Neural cell (in vitro differentiated cells): Measurements from ENCODE around the gene DAG1. TPM values are rescaled to one million over a fixed set of nuclear protein-coding genes. Genes with fewer than 3 reads are reported as not detected.
"Not testable (repeated sequence)": the region's sequence is repeated elsewhere in the genome, so short reads cannot be mapped to it uniquely, and the experiment has no call there.

ENCODE experiments used
- H2AFZ ChIP-seq: fragments of 200-600, 300-800 bp; sonication (generic), shearing (Covaris generic); 2 replicates; pipeline ENCODE4 v1.6.0; 2014; ENCODE audit warnings: low read depth, mild to moderate bottlenecking, antibody characterized with exemption, low read length, moderate library complexity
- H3F3A ChIP-seq: fragments of 200-600 bp; shearing (Covaris generic); 2 replicates; pipeline ENCODE4 v1.6.1; 2016; ENCODE audit warnings: mild to moderate bottlenecking, moderate library complexity, mixed read lengths, antibody characterized with exemption, low read length; ENCODE audit not compliant: insufficient read depth, poor library complexity, severe bottlenecking
- H3K27ac ChIP-seq: fragments of 200-600, 300-800 bp; sonication (generic), shearing (Covaris generic); 2 replicates; pipeline ENCODE4 v1.5.1; 2014; ENCODE audit warnings: mild to moderate bottlenecking, low read length, moderate library complexity
- H3K27me3 ChIP-seq: fragments of 300-800, 200-600 bp; sonication (generic), shearing (Covaris generic); 2 replicates; pipeline ENCODE4 v1.6.0; 2014; ENCODE audit warnings: mild to moderate bottlenecking, low read depth, low read length, moderate library complexity; ENCODE audit not compliant: insufficient read depth
- H3K36me3 ChIP-seq: fragments of 300-800, 200-600 bp; sonication (generic), shearing (Covaris generic); 2 replicates; pipeline ENCODE4 v1.5.1; 2014; ENCODE audit warnings: mild to moderate bottlenecking, antibody characterized with exemption, low read length, moderate library complexity; ENCODE audit not compliant: insufficient read depth
- H3K4me2 ChIP-seq: fragments of 300-800, 200-600 bp; sonication (generic), shearing (Covaris generic); 2 replicates; pipeline ENCODE4 v1.6.0; 2014; ENCODE audit warnings: mild to moderate bottlenecking, low read length
- H3K4me3 ChIP-seq: fragments of 300-800, 200-600 bp; sonication (generic), shearing (Covaris generic); 2 replicates; pipeline ENCODE4 v1.5.1; 2014; ENCODE audit warnings: mild to moderate bottlenecking, low read length, moderate library complexity
- H3K79me2 ChIP-seq: fragments of 200-600 bp; shearing (Covaris generic); replicated peaks from 2 replicates; pipeline ENCODE4 v1.6.0; 2014; ENCODE audit warnings: mild to moderate bottlenecking, low read length, moderate library complexity; ENCODE audit not compliant: insufficient read depth
- H3K9ac ChIP-seq: fragments of 300-800, 200-600 bp; sonication (generic), shearing (Covaris generic); 2 replicates; pipeline ENCODE4 v1.6.1; 2016; ENCODE audit warnings: mild to moderate bottlenecking, low read length, mixed read lengths
- H3K9me2 ChIP-seq: fragments of 200-600 bp; shearing (Covaris generic); 2 replicates; pipeline ENCODE4 v1.6.1; 2016; ENCODE audit warnings: mild to moderate bottlenecking, low read length, mixed read lengths; ENCODE audit not compliant: insufficient read depth
- H3K9me3 ChIP-seq: fragments of 200-600, 300-800 bp; sonication (generic), shearing (Covaris generic); 2 replicates; pipeline ENCODE4 v1.6.1; 2016; ENCODE audit warnings: mild to moderate bottlenecking, mixed run types, low read length, moderate library complexity, mixed read lengths
- H4K20me1 ChIP-seq: fragments of 200-600 bp; shearing (Covaris generic); 2 replicates; pipeline ENCODE4 v1.6.1; 2016; ENCODE audit warnings: mild to moderate bottlenecking, mixed run types; ENCODE audit not compliant: insufficient read depth
- EP300 ChIP-seq: fragments of 450-650 bp; conservative IDR thresholded peaks from 2 replicates; pipeline ENCODE4 v1.6.1; 2014; ENCODE audit warnings: antibody characterized with exemption, mild to moderate bottlenecking, moderate library complexity; ENCODE audit not compliant: poor library complexity, severe bottlenecking
- EZH2 ChIP-seq: fragments of 200-600, 300-800 bp; shearing (Covaris generic), sonication (generic); IDR thresholded peaks from 2 replicates; pipeline ENCODE4 v1.6.1; 2014; ENCODE audit warnings: antibody characterized with exemption, low read length, borderline replicate concordance, mild to moderate bottlenecking; ENCODE audit not compliant: insufficient read depth, poor library complexity, severe bottlenecking
- MXI1 ChIP-seq: fragments of 450-650 bp; conservative IDR thresholded peaks from 2 replicates; pipeline ENCODE4 v1.6.1; 2014; ENCODE audit warnings: antibody characterized with exemption, mild to moderate bottlenecking; ENCODE audit not compliant: poor library complexity, severe bottlenecking
- POLR2AphosphoS5 ChIP-seq: IDR thresholded peaks from 2 replicates; pipeline ENCODE4 v1.6.1; 2012
- RAD21 ChIP-seq: fragments of 450-650 bp; conservative IDR thresholded peaks from 2 replicates; pipeline ENCODE4 v1.6.1; 2014; ENCODE audit warnings: antibody characterized with exemption, mild to moderate bottlenecking, moderate library complexity
- REST ChIP-seq: IDR thresholded peaks from 2 replicates; pipeline ENCODE4 v1.6.1; 2012; ENCODE audit warnings: borderline replicate concordance
- SMC3 ChIP-seq: fragments of 450-650 bp; conservative IDR thresholded peaks from 2 replicates; pipeline ENCODE4 v1.6.1; 2014; ENCODE audit warnings: antibody characterized with exemption, mild to moderate bottlenecking, moderate library complexity; ENCODE audit not compliant: poor library complexity
- TAF1 ChIP-seq: IDR thresholded peaks from 2 replicates; pipeline ENCODE4 v1.6.1; 2012; ENCODE audit warnings: low read depth
- polyA plus RNA-seq: library from polyadenylated mRNA; depleted of rRNA; stranded (reverse); fragments of >200 nt; gene quantifications from 2 replicates; pipeline ENCODE4 v1.2.3, GENCODE V29; 2014
- TF ChIP-seq, protein P1 (sequence below): fragments of 450-650 bp; IDR thresholded peaks from 2 replicates; pipeline ENCODE4 v1.5.1; 2014; ENCODE audit warnings: antibody characterized with exemption, mild to moderate bottlenecking, moderate library complexity; ENCODE audit not compliant: poor library complexity, severe bottlenecking

The DAG1 gene
- polyA plus RNA-seq, 1 donor from 2014 or later = 14.3 TPM

DNA sequence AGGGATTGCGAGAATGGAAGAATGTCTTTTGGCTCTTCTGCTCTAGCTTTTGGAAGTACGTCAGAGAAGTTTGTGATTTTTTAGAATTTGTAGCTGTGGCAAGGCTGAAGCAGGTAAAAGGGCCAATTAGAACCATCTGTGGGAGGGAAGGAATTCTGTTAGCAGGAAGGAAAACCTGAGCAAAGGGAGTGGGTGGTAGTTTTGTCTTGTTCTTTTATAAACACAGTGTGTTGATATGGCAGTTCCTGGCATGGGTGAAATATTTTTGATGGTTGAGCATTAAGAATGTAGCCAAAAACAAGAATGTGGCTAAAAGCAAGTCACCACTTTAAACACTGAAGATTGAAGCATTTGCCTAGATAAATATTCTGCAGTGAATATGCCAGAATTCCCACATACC is 23.8 kb downstream of the DAG1 start:
- Histone ChIP-seq H4K20me1 (no peaks in the 10 kb centered on the region), H3K9me2 (no peaks in the 10 kb centered on the region), H3K79me2 (peaks cover 7% of the 10 kb centered on the region), H3K4me2 (no peak overlapping the region), H3K27me3 (no peaks in the 10 kb centered on the region), H2AFZ (no peak overlapping the region), H3K9me3 (no peaks in the 10 kb centered on the region), H3K9ac (no peak overlapping the region), H3K27ac (no peak overlapping the region), H3K4me3 (no peak overlapping the region), H3K36me3 (no peaks in the 10 kb centered on the region), H3F3A (no peaks in the 10 kb centered on the region)
- TF ChIP-seq RAD21 = no peak
- TF ChIP-seq MXI1 = no peak
- no peak for TF ChIP-seq POLR2AphosphoS5
- TF ChIP-seq TAF1 = no peak
- TF ChIP-seq SMC3 = no peak
- TF ChIP-seq EP300 = no peak
- TF ChIP-seq EZH2 = no peak
- TF ChIP-seq, protein P1, sequence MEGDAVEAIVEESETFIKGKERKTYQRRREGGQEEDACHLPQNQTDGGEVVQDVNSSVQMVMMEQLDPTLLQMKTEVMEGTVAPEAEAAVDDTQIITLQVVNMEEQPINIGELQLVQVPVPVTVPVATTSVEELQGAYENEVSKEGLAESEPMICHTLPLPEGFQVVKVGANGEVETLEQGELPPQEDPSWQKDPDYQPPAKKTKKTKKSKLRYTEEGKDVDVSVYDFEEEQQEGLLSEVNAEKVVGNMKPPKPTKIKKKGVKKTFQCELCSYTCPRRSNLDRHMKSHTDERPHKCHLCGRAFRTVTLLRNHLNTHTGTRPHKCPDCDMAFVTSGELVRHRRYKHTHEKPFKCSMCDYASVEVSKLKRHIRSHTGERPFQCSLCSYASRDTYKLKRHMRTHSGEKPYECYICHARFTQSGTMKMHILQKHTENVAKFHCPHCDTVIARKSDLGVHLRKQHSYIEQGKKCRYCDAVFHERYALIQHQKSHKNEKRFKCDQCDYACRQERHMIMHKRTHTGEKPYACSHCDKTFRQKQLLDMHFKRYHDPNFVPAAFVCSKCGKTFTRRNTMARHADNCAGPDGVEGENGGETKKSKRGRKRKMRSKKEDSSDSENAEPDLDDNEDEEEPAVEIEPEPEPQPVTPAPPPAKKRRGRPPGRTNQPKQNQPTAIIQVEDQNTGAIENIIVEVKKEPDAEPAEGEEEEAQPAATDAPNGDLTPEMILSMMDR = no peak
- TF ChIP-seq REST = no peak

DNA sequence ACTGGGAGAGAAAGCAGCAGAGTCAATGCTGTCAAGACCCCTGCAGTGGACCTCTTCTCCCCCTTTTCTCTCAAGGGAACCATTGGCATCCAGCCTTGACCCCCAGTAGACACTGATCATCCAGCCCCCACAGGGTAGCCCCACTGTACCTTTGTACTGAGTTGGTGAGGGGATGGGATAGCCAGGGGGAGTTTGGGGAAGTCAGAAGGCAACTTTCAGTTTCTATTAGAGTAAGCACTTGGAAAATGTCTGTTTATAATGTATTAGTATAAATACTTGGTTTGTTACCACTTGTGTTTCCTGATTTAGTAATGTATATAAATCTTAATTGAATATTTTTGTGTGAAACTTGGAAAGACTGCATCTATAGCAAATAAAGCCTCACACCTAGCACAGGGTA is 25.0 kb downstream of the DAG1 start:
- no peaks in the 10 kb centered on the region for H3F3A ChIP-seq
- H2AFZ ChIP-seq = no peak overlapping the region
- no peaks in the 10 kb centered on the region for H3K9me2 ChIP-seq
- no peak overlapping the region for H3K27ac ChIP-seq
- no peak overlapping the region for H3K9ac ChIP-seq
- H3K9me3 ChIP-seq = no peaks in the 10 kb centered on the region
- no peak overlapping the region for H3K4me3 ChIP-seq
- no peaks in the 10 kb centered on the region for H3K27me3 ChIP-seq
- H3K79me2 ChIP-seq = peaks cover 13% of the 10 kb centered on the region
- no peaks in the 10 kb centered on the region for H3K36me3 ChIP-seq
- H3K4me2 ChIP-seq = no peak overlapping the region
- H4K20me1 ChIP-seq = no peaks in the 10 kb centered on the region
- no peak for TF ChIP-seq TAF1
- TF ChIP-seq, protein P1 = no peak
- TF ChIP-seq EP300 = no peak
- no peak for TF ChIP-seq REST
- TF ChIP-seq RAD21 = no peak
- TF ChIP-seq EZH2 = no peak
- no peak for TF ChIP-seq SMC3
- TF ChIP-seq POLR2AphosphoS5 = no peak
- no peak for TF ChIP-seq MXI1

DNA sequence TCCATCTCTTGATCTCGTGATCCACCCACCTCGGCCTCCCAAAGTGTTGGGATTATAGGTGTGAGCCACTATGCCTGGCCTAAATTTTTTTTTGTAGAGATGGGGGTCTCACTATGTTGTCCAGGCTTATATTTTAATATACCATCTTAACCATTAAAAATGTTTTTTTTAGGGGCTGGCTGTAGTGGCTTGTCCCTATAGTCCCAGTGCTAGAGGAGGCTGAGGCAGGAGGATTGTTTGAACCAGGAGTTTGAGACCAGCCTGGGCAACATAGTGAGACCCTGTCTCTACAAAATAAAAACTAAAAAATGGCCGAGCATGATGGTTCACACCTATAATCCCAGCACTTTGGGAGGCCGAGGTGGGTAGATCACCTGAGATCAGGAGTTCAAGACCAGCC is 26.8 kb downstream of the DAG1 start:
- H3K4me3 ChIP-seq, H3K36me3 ChIP-seq, H3K9ac ChIP-seq, H3K9me3 ChIP-seq, H2AFZ ChIP-seq, H4K20me1 ChIP-seq, H3F3A ChIP-seq, H3K27me3 ChIP-seq, H3K27ac ChIP-seq, H3K4me2 ChIP-seq, H3K9me2 ChIP-seq: not testable (repeated sequence)
- H3K79me2 ChIP-seq = peaks cover 14% of the 10 kb centered on the region
